ENCODE data around the gene PTAR1.

PTAR1 gene

GRCh38 chr9:69719983-69720382 is 39.8 kb downstream of the PTAR1 start:
- DNase-seq (ENCODE audit: low read depth), result no peak
- no peak for TF ChIP-seq POLR2A (IDR thresholded peaks at IDR 0.05; ENCODE audit: extremely low read depth, insufficient read length)
- no peak for TF ChIP-seq CTCF (IDR thresholded peaks at IDR 0.05; ENCODE audit: low read depth, low read length)
- no peak for TF ChIP-seq MAX (IDR thresholded peaks at IDR 0.05; ENCODE audit: low read depth, low read length)
- no peak for TF ChIP-seq MYC (IDR thresholded peaks at IDR 0.05; ENCODE audit: low read depth, low read length)
- H3K4me3 ChIP-seq (ENCODE audit: low read depth, low read length), result no peak overlapping the region

- no peak overlapping the region for H3K4me3 ChIP-seq (ENCODE audit: low read depth, low read length)
- DNase-seq (ENCODE audit: low read depth), result no peak
- no peak for TF ChIP-seq CTCF (IDR thresholded peaks at IDR 0.05; ENCODE audit: low read depth, low read length)
- TF ChIP-seq MYC (IDR thresholded peaks at IDR 0.05; ENCODE audit: low read depth, low read length), result no peak
- TF ChIP-seq MAX (IDR thresholded peaks at IDR 0.05; ENCODE audit: low read depth, low read length), result no peak
- TF ChIP-seq POLR2A (IDR thresholded peaks at IDR 0.05; ENCODE audit: extremely low read depth, insufficient read length), result no peak
Measured at GRCh38 chr9:69719367-69719766, 40.4 kb downstream of the PTAR1 start.

GRCh38 chr9:69718218-69718617 is 41.6 kb downstream of the PTAR1 start:
- TF ChIP-seq CTCF (IDR thresholded peaks at IDR 0.05; ENCODE audit: low read depth, low read length), result no peak
- no peak for TF ChIP-seq POLR2A (IDR thresholded peaks at IDR 0.05; ENCODE audit: extremely low read depth, insufficient read length)
- no peak for TF ChIP-seq MAX (IDR thresholded peaks at IDR 0.05; ENCODE audit: low read depth, low read length)
- no peak for TF ChIP-seq MYC (IDR thresholded peaks at IDR 0.05; ENCODE audit: low read depth, low read length)
- no peak for DNase-seq (ENCODE audit: low read depth)
- H3K4me3 ChIP-seq (ENCODE audit: low read depth, low read length), result no peak overlapping the region

- DNase-seq (ENCODE audit: low read depth), result no peak
- H3K4me3 ChIP-seq (ENCODE audit: low read depth, low read length), result no peak overlapping the region
- TF ChIP-seq MYC (IDR thresholded peaks at IDR 0.05; ENCODE audit: low read depth, low read length) (no peak), MAX (IDR thresholded peaks at IDR 0.05; ENCODE audit: low read depth, low read length) (no peak), CTCF (IDR thresholded peaks at IDR 0.05; ENCODE audit: low read depth, low read length) (no peak), POLR2A (IDR thresholded peaks at IDR 0.05; ENCODE audit: extremely low read depth, insufficient read length) (no peak)
Measured at GRCh38 chr9:69715825-69716224, 44.0 kb downstream of the PTAR1 start.

- TF ChIP-seq POLR2A (IDR thresholded peaks at IDR 0.05; ENCODE audit: extremely low read depth, insufficient read length) (no peak), MYC (IDR thresholded peaks at IDR 0.05; ENCODE audit: low read depth, low read length) (no peak), MAX (IDR thresholded peaks at IDR 0.05; ENCODE audit: low read depth, low read length) (no peak), CTCF (IDR thresholded peaks at IDR 0.05; ENCODE audit: low read depth, low read length) (no peak)
- no peak overlapping the region for H3K4me3 ChIP-seq (ENCODE audit: low read depth, low read length)
- no peak for DNase-seq (ENCODE audit: low read depth)
Measured at GRCh38 chr9:69715096-69715495, 44.7 kb downstream of the PTAR1 start.

- no peak for DNase-seq (ENCODE audit: low read depth)
- TF ChIP-seq MYC (IDR thresholded peaks at IDR 0.05; ENCODE audit: low read depth, low read length), result no peak
- TF ChIP-seq MAX (IDR thresholded peaks at IDR 0.05; ENCODE audit: low read depth, low read length), result no peak
- no peak for TF ChIP-seq CTCF (IDR thresholded peaks at IDR 0.05; ENCODE audit: low read depth, low read length)
- no peak for TF ChIP-seq POLR2A (IDR thresholded peaks at IDR 0.05; ENCODE audit: extremely low read depth, insufficient read length)
- H3K4me3 ChIP-seq (ENCODE audit: low read depth, low read length), result no peak overlapping the region
Measured at GRCh38 chr9:69697475-69697874, 62.3 kb downstream of the PTAR1 start.
